Measurements from ENCODE around the gene KCTD13. TPM values are rescaled to one million over a fixed set of nuclear protein-coding genes. Genes with fewer than 3 reads are reported as not detected.
A peak's percentile ranks its signal among the peaks of the same experiment; 100 is the strongest.

The KCTD13 gene
- total and polyA plus RNA-seq, 2 of the 8 experiments (the other 6 are each of a cell fraction or from before 2014, with no cell fraction given) = 9.2 to 10.8 TPM

GRCh38 chr16:29972992-29973383 is 47.0 kb upstream of the KCTD13 start:
- Histone ChIP-seq H3K23ac (ENCODE audit: insufficient read length) (no peak overlapping the region), H2BK15ac (ENCODE audit: low read length) (no peak overlapping the region), H2BK120ac (replicated peaks; ENCODE audit: low read depth, low read length) (no peak overlapping the region), H2BK12ac (ENCODE audit: low read depth, low read length) (no peak overlapping the region), H3K4me1 (replicated peaks in 1 of 4; ENCODE audit: control insufficient read depth in 3 of 4, insufficient read depth in 4 of 4, low read length in 3 of 4) (peaks cover 4 to 20% (median 7%) of the 10 kb centered on the region in 4 experiments), H4K91ac (replicated peaks; ENCODE audit: insufficient read length, low read length) (no peak overlapping the region), H4K5ac (ENCODE audit: insufficient read length, low read depth, low read length) (no peak overlapping the region), H3K56ac (replicated peaks; ENCODE audit: insufficient read length, low read depth, low read length) (no peak overlapping the region), H2BK20ac (ENCODE audit: low read length) (no peak overlapping the region), H3K27ac (ENCODE audit: low read depth, low read length) (no peak overlapping the region), H3K4me2 (ENCODE audit: insufficient read depth in 1 of 2, low read depth in 2 of 2, low read length in 2 of 2) (no peak overlapping the region), H2AFZ (ENCODE audit: low read length) (0 out of 2 replicates have a peak overlapping the region, but pooled peaks have one; percentile 36), H3K79me1 (ENCODE audit: low read depth, low read length) (peaks cover 18% of the 10 kb centered on the region), H3K14ac (ENCODE audit: insufficient read length) (no peak overlapping the region), H3K27me3 (replicated peaks in 1 of 4; ENCODE audit: control insufficient read depth in 3 of 4, extremely low read depth in 1 of 4, insufficient read depth in 3 of 4, low read length in 3 of 4) (peaks cover 2 to 10% (median 9%) of the 10 kb centered on the region in 4 experiments), H2BK5ac (ENCODE audit: low read depth, low read length) (no peak overlapping the region), H3K9me3 (ENCODE audit: insufficient read depth in 2 of 2, low read depth in 1 of 2, low read length in 1 of 2) (peaks cover 11% of the 10 kb centered on the region in 2 experiments), H3K9ac (replicated peaks in 1 of 4; ENCODE audit: extremely low read depth in 1 of 4, low read depth in 3 of 4, low read length in 3 of 4) (no peak overlapping the region), H4K8ac (ENCODE audit: extremely low read depth, insufficient read depth, low read length) (no peak overlapping the region), H3K4ac (replicated peaks; ENCODE audit: insufficient read length, low read depth, low read length) (no peak overlapping the region), H4K20me1 (replicated peaks in 1 of 2; ENCODE audit: control insufficient read depth in 1 of 2, insufficient read depth in 2 of 2, low read length in 2 of 2) (peaks cover 2 to 18% of the 10 kb centered on the region in 2 experiments), H3K79me2 (ENCODE audit: control insufficient read depth in 1 of 2, insufficient read depth in 2 of 2, low read length in 2 of 2) (peaks cover 9 to 34% of the 10 kb centered on the region in 2 experiments), H3K36me3 (ENCODE audit: control insufficient read depth in 2 of 4, insufficient read depth in 4 of 4, low read length in 3 of 4) (peaks cover 2 to 20% (median 9%) of the 10 kb centered on the region in 4 experiments; a peak in 6 of 8 replicates), H3K23me2 (ENCODE audit: low read depth, low read length) (peaks cover 7% of the 10 kb centered on the region; the same call in 1 of the 2 replicates), H3K4me3 (ENCODE audit: extremely low read depth in 1 of 4, insufficient read depth in 2 of 4, low read depth in 3 of 4, low read length in 4 of 4) (no peak overlapping the region), H2AK5ac (ENCODE audit: low read depth, low read length) (no peak overlapping the region), H3K18ac (ENCODE audit: extremely low read depth, low read length) (no peak overlapping the region)
- 57% methylated on average over 6 of the region's 6 CpGs; no CpG with 5 or more reads in 1 of the 2 experiments for WGBS, 2 experiments (ENCODE audit: extremely low coverage in 1 of 2, insufficient coverage in 1 of 2, insufficient read length in 1 of 2, insufficient replicate concordance in 2 of 2, low coverage in 1 of 2, low lambda C conversion rate in 2 of 2, missing lambda C conversion rate in 1 of 2)
- FAIRE-seq = no peak
- ChIA-PET CTCF (ENCODE audit: partially characterized antibody) (interaction anchor here (0.6 to 3.7 kb wide), 10 partner anchors 12 to 251 kb away, joined by 3 to 12 read pairs (median 3); partner anchors contain the start of genes SEZ6L2, TLCD3B and TMEM219), POLR2A (ENCODE audit: partially characterized antibody) (interaction anchor here (0.6 to 3.4 kb wide), 18 partner anchors 8 to 1013 kb away, joined by 3 to 33 read pairs (median 4); partner anchors contain the start of genes ALDOA, HIRIP3, INO80E and PAGR1)
- no peak for DNase-seq (ENCODE audit: low read depth in 1 of 2, low spot score in 2 of 2)
- TF ChIP-seq HDAC6 (IDR thresholded peaks at IDR 0.05; ENCODE audit: low read depth, low read length) (no peak), RNF2 (IDR thresholded peaks at IDR 0.05; ENCODE audit: borderline replicate concordance, low read depth, low read length, missing control alignments, poor library complexity, severe bottlenecking) (peak; percentile 80)

All from H1 (cell line).